KOPT-K1 (cell line): ENCODE results near the gene MORC1.

Experiments
- H3K27ac ChIP-seq: fragments of 200-600 bp; sonication (generic); 2 replicates; pipeline ENCODE4 v1.5.1; 2016; ENCODE audit warnings: antibody characterized with exemption, mild to moderate bottlenecking, low read depth, low read length; ENCODE audit not compliant: poor library complexity, severe bottlenecking
- H3K36me3 ChIP-seq: fragments of 200-600 bp; sonication (generic); 2 replicates; pipeline ENCODE4 v1.5.1; 2017; ENCODE audit warnings: antibody characterized with exemption, mild to moderate bottlenecking, low read length, moderate library complexity; ENCODE audit not compliant: insufficient read depth
- H3K9me3 ChIP-seq: fragments of 200-600 bp; sonication (generic); 2 replicates; pipeline ENCODE4 v1.5.1; 2017; ENCODE audit warnings: antibody characterized with exemption, low read length, mild to moderate bottlenecking; ENCODE audit not compliant: insufficient read depth, poor library complexity, severe bottlenecking

Gene MORC1

GRCh38 chr3:108953210-108953609, 164.7 kb downstream of the MORC1 start:
- no peaks in the 10 kb centered on the region for H3K9me3 ChIP-seq
- no peak overlapping the region for H3K27ac ChIP-seq
- H3K36me3 ChIP-seq, result no peaks in the 10 kb centered on the region

- H3K27ac ChIP-seq, result no peak overlapping the region
- no peaks in the 10 kb centered on the region for H3K9me3 ChIP-seq
- H3K36me3 ChIP-seq, result no peaks in the 10 kb centered on the region
Observed at GRCh38 chr3:108951820-108952501, 166.0 kb downstream of the MORC1 start.

DNA sequence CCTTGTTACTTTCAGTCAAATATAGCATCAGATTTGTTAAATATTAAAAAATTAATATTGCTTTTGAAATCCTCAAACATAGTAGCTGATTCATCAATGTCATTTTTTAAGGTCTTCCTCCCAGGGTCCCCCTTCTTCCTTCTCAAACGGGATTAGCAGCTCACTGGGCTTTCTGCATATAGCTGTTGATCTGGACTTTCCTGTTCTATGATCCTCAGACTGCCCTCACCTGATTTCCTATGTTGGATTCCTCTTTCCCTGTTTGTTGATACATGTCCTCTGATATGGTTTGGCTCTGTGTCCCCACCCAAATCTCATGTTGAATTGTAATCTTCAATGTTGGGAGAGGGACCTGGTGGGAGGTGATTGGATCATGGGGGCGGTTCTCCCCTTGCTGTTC, 170.1 kb downstream of the MORC1 start:
- no peak overlapping the region for H3K27ac ChIP-seq
- H3K36me3 ChIP-seq, result no peaks in the 10 kb centered on the region
- H3K9me3 ChIP-seq, result no peaks in the 10 kb centered on the region

GRCh38 chr3:108946292-108947285, 171.3 kb downstream of the MORC1 start:
- Histone ChIP-seq H3K36me3 (no peaks in the 10 kb centered on the region), H3K27ac (no peak overlapping the region), H3K9me3 (no peaks in the 10 kb centered on the region)

GRCh38 chr3:108940568-108941263, 177.2 kb downstream of the MORC1 start:
- no peak overlapping the region for H3K27ac ChIP-seq
- no peaks in the 10 kb centered on the region for H3K36me3 ChIP-seq
- H3K9me3 ChIP-seq, result no peaks in the 10 kb centered on the region

GRCh38 chr3:108940166-108940565, 177.8 kb downstream of the MORC1 start:
- H3K9me3 ChIP-seq, result no peaks in the 10 kb centered on the region
- H3K36me3 ChIP-seq, result no peaks in the 10 kb centered on the region
- H3K27ac ChIP-seq, result no peak overlapping the region

DNA sequence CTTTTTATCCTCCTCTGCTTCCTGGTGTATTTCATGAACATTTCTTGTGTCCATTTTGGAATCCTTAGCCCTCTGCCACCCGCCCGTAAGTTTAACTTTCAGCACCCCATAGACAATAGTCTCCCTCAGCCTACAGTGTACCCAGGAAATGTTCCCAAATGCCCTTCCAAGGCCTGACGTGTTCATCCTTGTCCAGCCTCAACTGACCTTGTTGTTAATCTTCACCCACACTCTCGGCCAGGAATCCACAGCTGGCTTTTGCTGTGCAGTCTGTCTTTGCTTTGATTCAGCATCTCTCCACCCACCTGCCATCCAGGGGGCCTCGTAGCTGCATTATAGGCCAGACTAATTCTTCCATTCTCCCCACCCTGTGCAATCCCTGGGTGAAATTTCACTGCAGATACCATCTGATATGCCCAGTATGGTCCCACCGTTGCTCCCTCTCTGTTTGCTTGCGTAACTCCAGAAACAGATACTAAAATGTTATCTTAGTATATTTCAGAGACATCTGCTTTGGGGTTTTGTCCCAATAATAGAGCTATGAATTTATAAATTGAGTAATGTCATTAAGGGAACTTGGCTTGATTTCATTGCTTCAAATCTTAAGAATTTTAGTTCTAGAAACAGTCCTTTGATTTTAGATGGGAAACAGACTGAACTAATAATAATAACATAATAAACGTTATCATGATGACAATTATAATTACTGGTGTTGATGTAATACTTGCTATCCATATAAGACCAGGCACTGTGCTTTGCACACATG, 180.8 kb downstream of the MORC1 start:
- H3K27ac ChIP-seq, result no peak overlapping the region
- no peaks in the 10 kb centered on the region for H3K9me3 ChIP-seq
- no peaks in the 10 kb centered on the region for H3K36me3 ChIP-seq

- H3K9me3 ChIP-seq, result peaks cover 13% of the 10 kb centered on the region
Observed at GRCh38 chr3:108931035-108931434, 186.9 kb downstream of the MORC1 start.

DNA sequence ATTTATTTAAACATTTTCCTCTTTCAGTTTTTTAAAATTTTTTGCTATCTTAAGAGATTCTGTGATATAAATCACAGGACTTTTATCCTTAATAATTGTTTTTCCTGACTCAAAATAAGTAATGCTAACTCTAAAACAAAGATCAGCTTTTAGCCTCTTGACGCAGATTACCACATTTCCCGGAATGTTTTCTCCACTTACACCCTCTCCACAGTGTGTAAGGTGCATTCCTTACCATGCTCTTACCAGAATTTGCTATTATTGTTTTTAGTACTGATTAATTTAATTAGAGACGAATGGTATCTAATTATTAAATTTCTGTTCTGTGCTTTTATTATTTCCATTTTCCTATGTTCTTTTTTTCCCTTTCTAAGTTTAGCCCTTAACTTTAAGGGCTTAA, 199.1 kb downstream of the MORC1 start:
- Histone ChIP-seq H3K27ac (no peak overlapping the region), H3K9me3 (no peaks in the 10 kb centered on the region), H3K36me3 (no peaks in the 10 kb centered on the region)

More at GRCh38 chr3:108931035-108931434, 186.9 kb downstream of the MORC1 start:
- Histone ChIP-seq H3K36me3 (no peaks in the 10 kb centered on the region), H3K27ac (no peak overlapping the region)

DNA sequence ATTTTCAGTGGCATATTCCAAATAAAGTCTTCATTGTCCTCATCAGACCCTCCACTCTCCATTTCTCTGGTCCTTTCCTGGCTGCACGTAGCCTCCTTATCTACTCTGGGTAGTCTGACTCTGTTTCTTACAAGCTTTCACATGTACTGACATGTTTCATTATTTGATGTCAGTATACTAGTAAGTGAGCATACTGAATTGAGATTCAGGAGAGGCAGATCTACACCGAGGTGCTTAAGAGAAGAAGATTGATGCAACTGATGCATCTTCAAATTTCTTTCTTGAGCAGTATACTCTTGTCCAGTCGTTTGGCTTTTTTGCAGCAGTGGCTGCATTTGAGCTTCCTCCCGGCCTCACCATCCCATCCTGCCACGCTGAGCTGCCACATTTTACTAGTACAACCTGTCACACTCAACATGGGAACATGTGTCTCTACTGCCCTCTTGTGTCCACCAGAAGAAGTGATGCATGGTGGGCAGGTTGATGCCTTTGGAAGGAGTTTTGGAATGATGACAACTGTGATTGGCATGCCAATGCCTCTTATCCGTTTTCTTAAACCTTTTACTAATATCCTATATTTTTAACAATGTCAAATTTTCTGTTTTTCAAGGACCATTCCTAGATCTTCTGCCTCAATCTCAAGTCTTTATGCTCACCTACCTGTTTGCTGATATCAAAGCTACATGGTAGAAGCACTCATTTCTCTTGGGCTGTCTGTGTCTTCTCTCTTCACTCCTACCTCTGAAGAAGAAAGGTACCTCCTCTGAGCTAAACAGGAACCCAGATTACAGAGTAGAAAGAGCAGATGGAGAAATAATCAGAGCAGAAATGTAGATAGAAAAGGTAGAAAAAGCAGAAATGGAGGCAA, 202.9 kb downstream of the MORC1 start:
- Histone ChIP-seq H3K9me3 (no peaks in the 10 kb centered on the region), H3K36me3 (no peaks in the 10 kb centered on the region), H3K27ac (peak overlapping the region; percentile 3)

GRCh38 chr3:108909799-108910198, 208.1 kb downstream of the MORC1 start:
- no peaks in the 10 kb centered on the region for H3K36me3 ChIP-seq
- no peak overlapping the region for H3K27ac ChIP-seq
- no peaks in the 10 kb centered on the region for H3K9me3 ChIP-seq
